Mesendoderm (in vitro differentiated cells): ENCODE data around the gene ASIC1.

Source experiments
- DNase-seq: peaks from one replicate; pipeline ENCODE4 v3.0.0; 2013
- H2AK5ac ChIP-seq: 2 replicates; pipeline ENCODE4 v1.6.1; 2013; ENCODE audit warnings: low read length, inconsistent platforms
- H2BK120ac ChIP-seq: 2 replicates; pipeline ENCODE4 v1.6.1; 2013; ENCODE audit warnings: low read depth, mild to moderate bottlenecking, low read length, moderate library complexity, mixed read lengths
- H2BK15ac ChIP-seq: replicated peaks from 2 replicates; pipeline ENCODE4 v1.6.1; 2013; ENCODE audit warnings: low read depth, mild to moderate bottlenecking, moderate library complexity
- H2BK5ac ChIP-seq: 2 replicates; pipeline ENCODE4 v1.6.1; 2013; ENCODE audit warnings: low read length, inconsistent platforms
- H3K18ac ChIP-seq: 2 replicates; pipeline ENCODE4 v1.6.1; 2013; ENCODE audit warnings: mild to moderate bottlenecking, low read length, mixed read lengths
- H3K23ac ChIP-seq: one replicate; pipeline ENCODE4 v1.6.1; 2013; ENCODE audit warnings: low read length
- H3K27ac ChIP-seq: 2 replicates; pipeline ENCODE4 v1.5.1; 2013; ENCODE audit warnings: low read depth, mild to moderate bottlenecking, inconsistent platforms, low read length, moderate library complexity
- H3K27me3 ChIP-seq: 2 replicates; pipeline ENCODE4 v1.6.1; 2013; ENCODE audit warnings: low read length, control low read depth, mild to moderate bottlenecking, inconsistent platforms; ENCODE audit not compliant: insufficient read depth, poor library complexity
- H3K36me3 ChIP-seq: 2 replicates; pipeline ENCODE4 v1.6.1; 2013; ENCODE audit warnings: low read length, inconsistent platforms; ENCODE audit not compliant: control insufficient read depth, insufficient read depth
- H3K4ac ChIP-seq: one replicate; pipeline ENCODE4 v1.6.1; 2013; ENCODE audit warnings: low read depth, mild to moderate bottlenecking, low read length, moderate library complexity
- H3K4me1 ChIP-seq: 2 replicates; pipeline ENCODE4 v1.6.1; 2013; ENCODE audit warnings: low read depth, low read length, inconsistent platforms; ENCODE audit not compliant: control insufficient read depth
- H3K4me2 ChIP-seq: 2 replicates; pipeline ENCODE4 v1.6.1; 2013; ENCODE audit warnings: low read length
- H3K4me3 ChIP-seq: 2 replicates; pipeline ENCODE4 v1.5.1; 2013; ENCODE audit warnings: mild to moderate bottlenecking, low read length
- H3K56ac ChIP-seq: one replicate; pipeline ENCODE4 v1.6.1; 2013; ENCODE audit warnings: low read length
- H3K79me1 ChIP-seq: 2 replicates; pipeline ENCODE4 v1.6.1; 2013; ENCODE audit warnings: low read length, inconsistent platforms
- H3K79me2 ChIP-seq: 2 replicates; pipeline ENCODE4 v1.6.1; 2013; ENCODE audit warnings: mild to moderate bottlenecking, low read length; ENCODE audit not compliant: control insufficient read depth, insufficient read depth
- H3K9ac ChIP-seq: 2 replicates; pipeline ENCODE4 v1.6.1; 2013; ENCODE audit warnings: low read length, inconsistent platforms
- H4K5ac ChIP-seq: one replicate; pipeline ENCODE4 v1.6.1; 2013; ENCODE audit warnings: low read length
- H4K8ac ChIP-seq: one replicate; pipeline ENCODE4 v1.6.1; 2013; ENCODE audit warnings: low read depth, mild to moderate bottlenecking, control low read depth, low read length, moderate library complexity
- WGBS: extraction: QIAGEN DNeasy Blood & Tissue Kit; methylation state at CpG from one replicate; pipeline ENCODE4 v1.1.7; 2013; ENCODE audit warnings: low lambda C conversion rate, missing lambda C conversion rate; ENCODE audit not compliant: insufficient coverage; ENCODE audit errors: extremely low coverage; 5-methylcytosine and 5-hydroxymethylcytosine counted together

ASIC1 gene

DNA sequence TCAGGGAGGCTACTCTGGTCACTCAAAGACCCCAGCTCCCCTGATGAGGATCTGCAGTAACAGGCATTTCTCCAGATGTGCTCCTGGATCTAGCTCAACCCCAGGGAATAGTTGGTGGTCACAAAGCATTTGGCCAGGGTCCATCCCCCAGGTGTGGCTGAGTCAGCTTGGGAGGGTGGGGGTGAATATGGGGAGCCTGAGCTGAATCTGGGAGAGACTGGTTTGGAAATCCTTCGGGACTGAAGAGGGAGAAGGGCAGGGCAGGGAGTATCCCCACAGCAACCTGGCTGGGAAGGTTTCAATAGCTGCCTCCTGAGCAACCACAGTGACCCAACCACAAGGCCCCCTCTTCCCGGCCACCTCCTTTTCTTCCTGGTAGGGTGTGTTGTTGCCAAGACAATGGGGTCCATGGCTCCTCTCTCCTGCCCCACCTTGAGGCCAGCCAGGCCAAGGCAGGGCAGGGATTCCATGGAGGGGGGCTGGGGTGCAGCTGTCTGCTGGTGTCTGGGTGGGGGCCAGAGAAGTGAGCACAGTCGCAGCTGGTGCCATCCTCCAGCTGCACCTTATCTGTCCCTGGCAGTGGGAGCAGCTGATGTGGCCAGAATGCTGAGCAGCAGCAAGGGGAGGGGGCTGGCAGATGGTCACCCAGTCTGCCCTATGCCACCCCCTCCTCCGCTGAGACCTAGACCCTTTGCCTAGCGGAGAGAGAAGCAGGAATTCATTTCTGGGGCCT is 5.5 kb downstream of the ASIC1 start:
- no peaks in the 10 kb centered on the region for H3K79me2 ChIP-seq
- H4K5ac ChIP-seq: no peak overlapping the region
- H3K4me2 ChIP-seq: no peak overlapping the region
- H3K18ac ChIP-seq: no peak overlapping the region
- H3K27me3 ChIP-seq: peaks cover 6% of the 10 kb centered on the region
- no peak overlapping the region for H3K27ac ChIP-seq
- H3K56ac ChIP-seq: no peak overlapping the region
- no peak overlapping the region for H2AK5ac ChIP-seq
- H3K79me1 ChIP-seq: no peaks in the 10 kb centered on the region
- no peaks in the 10 kb centered on the region for H3K4me1 ChIP-seq
- H4K8ac ChIP-seq: no peak overlapping the region
- DNase-seq: no peak
- no peak overlapping the region for H3K4ac ChIP-seq
- H2BK120ac ChIP-seq: no peak overlapping the region
- WGBS: no CpG with 5 or more reads among the region's 5 CpGs
- H3K23ac ChIP-seq: no peak overlapping the region
- H2BK15ac ChIP-seq: no peak overlapping the region
- no peak overlapping the region for H3K9ac ChIP-seq
- H2BK5ac ChIP-seq: no peak overlapping the region
- H3K4me3 ChIP-seq: no peak overlapping the region
- no peaks in the 10 kb centered on the region for H3K36me3 ChIP-seq

DNA sequence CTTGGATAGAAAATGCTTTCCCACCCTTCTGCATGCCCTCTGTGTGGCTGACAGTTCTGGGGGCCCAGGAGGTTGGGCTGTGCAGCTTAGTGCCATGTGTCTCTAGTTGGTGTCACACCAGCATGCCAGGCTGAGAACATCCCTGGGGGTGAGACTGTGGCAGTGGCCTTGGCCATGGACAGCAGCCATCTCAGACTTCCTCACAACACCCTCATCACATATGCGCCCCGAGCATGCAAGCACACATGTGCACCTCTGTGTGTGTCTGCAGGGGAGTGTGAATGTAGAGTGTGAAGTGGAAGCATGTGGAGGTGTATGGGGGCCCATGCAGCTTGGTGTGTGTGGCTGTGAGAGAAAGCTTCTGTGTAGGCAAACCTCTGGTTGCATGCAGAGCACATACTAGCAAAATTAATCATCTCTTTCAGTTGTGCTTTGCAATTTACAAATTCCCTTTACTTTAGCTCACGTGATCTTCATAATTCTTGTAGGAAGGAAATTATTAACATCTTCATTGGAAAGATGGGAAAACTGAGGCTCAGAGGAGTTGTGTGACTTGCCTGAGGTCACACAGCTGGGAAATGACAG is 8.4 kb downstream of the ASIC1 start:
- H3K79me2 ChIP-seq: no peaks in the 10 kb centered on the region
- H2BK120ac ChIP-seq: no peak overlapping the region
- no peak overlapping the region for H3K23ac ChIP-seq
- no peak overlapping the region for H3K18ac ChIP-seq
- H4K8ac ChIP-seq: no peak overlapping the region
- no peaks in the 10 kb centered on the region for H3K36me3 ChIP-seq
- no peak overlapping the region for H3K9ac ChIP-seq
- no peak overlapping the region for H3K27ac ChIP-seq
- no peak for DNase-seq
- no CpG with 5 or more reads among the region's 3 CpGs for WGBS
- H2AK5ac ChIP-seq: no peak overlapping the region
- no peaks in the 10 kb centered on the region for H3K27me3 ChIP-seq
- H2BK15ac ChIP-seq: no peak overlapping the region
- H2BK5ac ChIP-seq: no peak overlapping the region
- H3K4me2 ChIP-seq: no peak overlapping the region
- H3K56ac ChIP-seq: no peak overlapping the region
- no peak overlapping the region for H4K5ac ChIP-seq
- no peaks in the 10 kb centered on the region for H3K4me1 ChIP-seq
- H3K4ac ChIP-seq: no peak overlapping the region
- H3K4me3 ChIP-seq: no peak overlapping the region
- no peaks in the 10 kb centered on the region for H3K79me1 ChIP-seq

DNA sequence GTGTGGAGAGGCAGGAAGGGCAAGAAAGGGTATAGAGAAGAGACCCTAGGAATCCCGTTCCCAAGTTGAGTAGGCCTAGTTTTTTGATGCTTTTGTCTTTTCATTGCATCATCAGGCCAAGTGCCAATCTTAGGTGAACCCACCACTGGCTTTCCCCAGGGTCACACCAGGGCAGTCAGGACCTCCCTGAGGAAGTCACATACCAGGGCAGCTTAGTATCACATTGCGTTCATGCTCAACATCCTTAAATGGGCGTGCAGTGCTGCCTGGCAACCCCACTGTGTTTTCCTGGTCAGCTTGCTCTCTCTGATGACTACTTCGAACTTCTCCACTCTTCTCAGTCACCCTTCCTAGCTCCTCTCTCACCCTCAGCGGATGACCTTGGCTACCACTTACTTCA is 9.0 kb downstream of the ASIC1 start:
- Histone ChIP-seq H2BK5ac (no peak overlapping the region), H3K9ac (no peak overlapping the region), H2BK120ac (no peak overlapping the region), H3K4me2 (no peak overlapping the region), H3K4me1 (no peaks in the 10 kb centered on the region), H2AK5ac (no peak overlapping the region), H3K27ac (no peak overlapping the region), H4K8ac (no peak overlapping the region), H4K5ac (no peak overlapping the region), H3K23ac (no peak overlapping the region), H3K4me3 (no peak overlapping the region), H3K4ac (no peak overlapping the region), H3K36me3 (no peaks in the 10 kb centered on the region), H3K79me2 (no peaks in the 10 kb centered on the region), H3K18ac (no peak overlapping the region), H3K79me1 (no peaks in the 10 kb centered on the region), H3K27me3 (no peaks in the 10 kb centered on the region), H2BK15ac (no peak overlapping the region), H3K56ac (no peak overlapping the region)
- WGBS: no CpG with 5 or more reads among the region's 5 CpGs
- peak; percentile 97 for DNase-seq

DNA sequence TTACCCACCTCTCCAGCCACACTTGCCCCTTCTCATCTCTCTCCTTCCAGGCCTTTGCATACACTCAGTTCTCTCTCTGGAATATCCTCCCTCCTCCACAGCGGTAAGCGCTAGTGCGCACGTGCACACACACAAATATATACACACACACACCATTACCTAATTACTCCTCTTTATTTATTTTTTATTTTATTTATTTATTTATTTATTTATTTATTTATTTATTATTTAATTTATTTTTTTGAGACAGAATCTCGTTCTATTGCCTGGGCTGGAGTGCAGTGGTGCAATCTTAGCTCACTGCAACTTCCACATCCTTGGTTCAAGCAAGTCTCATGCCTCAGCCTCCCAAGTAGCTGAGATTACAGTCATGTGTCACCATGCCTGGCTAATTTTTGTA is 11.7 kb downstream of the ASIC1 start:
- H2BK15ac ChIP-seq: no peak overlapping the region
- no peak overlapping the region for H3K4me3 ChIP-seq
- no peak for DNase-seq
- no peaks in the 10 kb centered on the region for H3K36me3 ChIP-seq
- no peak overlapping the region for H4K5ac ChIP-seq
- 100% methylated on average over 2 of the region's 5 CpGs for WGBS
- H3K4ac ChIP-seq: no peak overlapping the region
- no peak overlapping the region for H3K27ac ChIP-seq
- no peak overlapping the region for H2BK5ac ChIP-seq
- H3K79me1 ChIP-seq: no peaks in the 10 kb centered on the region
- H3K27me3 ChIP-seq: no peaks in the 10 kb centered on the region
- H3K56ac ChIP-seq: no peak overlapping the region
- no peak overlapping the region for H3K9ac ChIP-seq
- H3K18ac ChIP-seq: no peak overlapping the region
- H2BK120ac ChIP-seq: no peak overlapping the region
- no peak overlapping the region for H4K8ac ChIP-seq
- peaks cover 3% of the 10 kb centered on the region for H3K4me1 ChIP-seq
- H3K23ac ChIP-seq: no peak overlapping the region
- no peak overlapping the region for H2AK5ac ChIP-seq
- no peak overlapping the region for H3K4me2 ChIP-seq
- no peaks in the 10 kb centered on the region for H3K79me2 ChIP-seq

DNA sequence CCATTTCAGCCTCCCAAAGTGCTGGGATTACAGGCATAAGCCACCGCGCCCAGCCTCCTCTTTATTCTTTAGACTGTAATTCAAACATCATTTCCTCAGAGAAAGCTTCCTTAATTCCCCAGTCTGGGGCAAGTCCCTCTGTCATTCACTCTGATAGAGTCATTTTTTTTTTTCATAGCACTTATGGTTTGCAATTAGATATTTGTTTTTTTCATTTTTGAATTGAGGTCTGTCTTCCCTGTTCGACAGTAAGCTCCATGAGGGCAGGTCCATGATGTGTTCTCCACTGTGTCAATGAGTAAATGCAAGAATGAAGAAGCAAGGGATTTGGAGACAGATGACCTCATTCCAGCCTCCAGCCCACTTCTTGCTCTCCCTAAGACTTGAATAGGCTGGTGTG is 12.1 kb downstream of the ASIC1 start:
- Histone ChIP-seq H3K4me3 (no peak overlapping the region), H3K36me3 (no peaks in the 10 kb centered on the region), H3K27ac (no peak overlapping the region), H3K79me1 (no peaks in the 10 kb centered on the region), H2BK15ac (no peak overlapping the region), H3K9ac (no peak overlapping the region), H3K27me3 (no peaks in the 10 kb centered on the region), H3K4ac (no peak overlapping the region), H2BK5ac (no peak overlapping the region), H3K56ac (no peak overlapping the region), H3K79me2 (no peaks in the 10 kb centered on the region), H3K4me1 (peaks cover 3% of the 10 kb centered on the region), H4K5ac (no peak overlapping the region), H3K23ac (no peak overlapping the region), H2AK5ac (no peak overlapping the region), H4K8ac (no peak overlapping the region), H3K18ac (no peak overlapping the region), H2BK120ac (no peak overlapping the region), H3K4me2 (no peak overlapping the region)
- WGBS: no CpG with 5 or more reads among the region's 3 CpGs
- peak; percentile 36 for DNase-seq
